ENCODE data around the gene TCEA2. TPM values are rescaled to one million over a fixed set of nuclear protein-coding genes. Genes with fewer than 3 reads are reported as not detected.

The TCEA2 gene
- total RNA-seq, 1 donor from 2014 or later = 33.1 TPM

DNA sequence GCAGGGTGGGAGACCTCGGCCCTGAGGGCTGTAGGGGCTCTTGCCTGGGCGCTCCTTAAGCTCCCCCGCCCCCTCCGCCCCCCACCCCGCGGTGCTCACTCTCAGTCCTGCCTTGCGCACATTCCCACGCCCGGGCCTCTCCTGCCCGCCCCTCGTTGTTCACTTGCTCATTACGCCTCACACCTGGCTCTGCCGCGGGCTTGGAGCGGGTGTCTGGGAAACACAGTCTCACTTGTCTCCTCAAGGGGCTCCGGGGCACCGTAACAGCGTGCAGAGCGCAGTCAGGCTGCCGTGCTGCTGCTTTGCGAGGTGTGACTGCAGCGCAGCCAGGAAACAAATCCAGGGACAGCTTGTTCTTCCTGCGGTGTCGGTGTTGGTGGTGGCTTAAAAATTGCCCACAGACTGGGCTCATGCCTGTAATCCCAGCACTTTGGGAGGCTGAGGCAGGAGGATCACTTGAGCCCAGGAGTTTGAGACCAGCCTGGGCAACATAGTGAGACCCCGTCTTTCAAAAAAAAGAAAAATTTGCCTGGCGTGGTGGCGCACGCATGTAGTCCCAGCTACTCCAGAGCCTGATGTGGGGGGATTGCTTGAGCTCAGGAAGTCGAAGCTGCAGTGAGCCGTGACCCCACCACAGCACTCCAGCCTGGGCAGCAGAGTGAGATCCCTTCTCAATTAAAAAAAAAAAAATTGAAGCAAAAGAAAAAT, 39.8 kb downstream of the TCEA2 start:
- H3K4me1 ChIP-seq = peaks cover 10% of the 10 kb centered on the region

DNA sequence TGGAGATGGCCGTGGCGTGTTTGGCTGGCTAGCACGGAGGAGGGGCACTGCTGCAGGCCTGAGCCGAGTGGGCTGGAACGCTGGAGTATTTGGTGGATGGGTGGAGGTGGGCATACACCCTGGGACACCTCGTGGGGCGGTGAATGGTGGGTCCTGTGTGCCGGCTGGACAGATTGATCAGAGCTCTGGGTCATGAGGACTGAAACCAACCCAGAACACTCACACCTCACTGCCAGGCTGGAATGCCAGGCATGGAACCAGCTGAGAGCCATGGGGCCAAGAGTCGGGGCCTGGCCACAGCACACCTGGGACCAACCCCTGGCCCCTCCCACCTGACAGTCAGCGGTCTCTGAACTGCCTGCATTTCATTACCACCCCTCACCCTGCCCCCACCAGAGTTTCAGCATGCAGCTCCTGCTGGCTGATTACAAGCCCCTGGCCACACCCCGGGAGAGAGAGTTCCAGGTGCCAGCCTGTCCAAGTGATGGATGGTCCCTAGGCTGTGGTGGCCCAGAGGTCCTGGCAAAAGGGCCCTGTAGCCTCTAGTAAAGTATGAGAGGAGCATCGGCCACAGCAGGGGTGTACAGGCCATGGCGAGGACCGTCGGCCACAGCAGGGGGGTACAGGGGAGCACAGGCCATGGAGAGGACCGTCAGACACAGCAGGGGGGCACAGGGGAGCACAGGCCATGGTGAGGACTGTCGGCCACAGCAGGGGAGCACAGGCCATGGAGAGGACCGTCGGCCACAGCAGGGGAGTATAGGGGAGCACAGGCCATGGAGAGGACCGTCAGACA, 41.1 kb downstream of the TCEA2 start:
- intact Hi-C loops (cut with DNase I) = no loop called here
- Histone ChIP-seq H3K27ac (no peak overlapping the region), H3K27me3 (peaks cover 9% of the 10 kb centered on the region), H3K4me1 (peaks cover 10% of the 10 kb centered on the region), H3K9me3 (no peaks in the 10 kb centered on the region), H3K36me3 (no peaks in the 10 kb centered on the region), H3K4me3 (no peak overlapping the region)
- DNase-seq (ENCODE audit: extremely low spot score in 2 of 2) = no peak
- TF ChIP-seq POLR2AphosphoS5 (IDR thresholded peaks at IDR 0.05; ENCODE audit: insufficient read depth in 1 of 2, low read depth in 1 of 2) (no peak), POLR2A (IDR thresholded peaks at IDR 0.05) (no peak)
- TF ChIP-seq, protein P1, sequence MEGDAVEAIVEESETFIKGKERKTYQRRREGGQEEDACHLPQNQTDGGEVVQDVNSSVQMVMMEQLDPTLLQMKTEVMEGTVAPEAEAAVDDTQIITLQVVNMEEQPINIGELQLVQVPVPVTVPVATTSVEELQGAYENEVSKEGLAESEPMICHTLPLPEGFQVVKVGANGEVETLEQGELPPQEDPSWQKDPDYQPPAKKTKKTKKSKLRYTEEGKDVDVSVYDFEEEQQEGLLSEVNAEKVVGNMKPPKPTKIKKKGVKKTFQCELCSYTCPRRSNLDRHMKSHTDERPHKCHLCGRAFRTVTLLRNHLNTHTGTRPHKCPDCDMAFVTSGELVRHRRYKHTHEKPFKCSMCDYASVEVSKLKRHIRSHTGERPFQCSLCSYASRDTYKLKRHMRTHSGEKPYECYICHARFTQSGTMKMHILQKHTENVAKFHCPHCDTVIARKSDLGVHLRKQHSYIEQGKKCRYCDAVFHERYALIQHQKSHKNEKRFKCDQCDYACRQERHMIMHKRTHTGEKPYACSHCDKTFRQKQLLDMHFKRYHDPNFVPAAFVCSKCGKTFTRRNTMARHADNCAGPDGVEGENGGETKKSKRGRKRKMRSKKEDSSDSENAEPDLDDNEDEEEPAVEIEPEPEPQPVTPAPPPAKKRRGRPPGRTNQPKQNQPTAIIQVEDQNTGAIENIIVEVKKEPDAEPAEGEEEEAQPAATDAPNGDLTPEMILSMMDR (IDR thresholded peaks at IDR 0.05) = no peak

More for the DNA sequence above, 39.8 kb downstream of the TCEA2 start:
- no peaks in the 10 kb centered on the region for H3K9me3 ChIP-seq
- intact Hi-C loops (cut with DNase I) = no loop called here
- H3K27me3 ChIP-seq = peaks cover 9% of the 10 kb centered on the region
- H3K27ac ChIP-seq = no peak overlapping the region
- H3K4me3 ChIP-seq = peak overlapping the region in 1 of 2 donors; percentile 27
- no peaks in the 10 kb centered on the region for H3K36me3 ChIP-seq
- TF ChIP-seq POLR2A (IDR thresholded peaks at IDR 0.05) (no peak), POLR2AphosphoS5 (IDR thresholded peaks at IDR 0.05; ENCODE audit: insufficient read depth in 1 of 2, low read depth in 1 of 2) (no peak)
- TF ChIP-seq, protein P1 (IDR thresholded peaks at IDR 0.05) = no peak
- DNase-seq (ENCODE audit: extremely low spot score in 2 of 2) = no peak

DNA sequence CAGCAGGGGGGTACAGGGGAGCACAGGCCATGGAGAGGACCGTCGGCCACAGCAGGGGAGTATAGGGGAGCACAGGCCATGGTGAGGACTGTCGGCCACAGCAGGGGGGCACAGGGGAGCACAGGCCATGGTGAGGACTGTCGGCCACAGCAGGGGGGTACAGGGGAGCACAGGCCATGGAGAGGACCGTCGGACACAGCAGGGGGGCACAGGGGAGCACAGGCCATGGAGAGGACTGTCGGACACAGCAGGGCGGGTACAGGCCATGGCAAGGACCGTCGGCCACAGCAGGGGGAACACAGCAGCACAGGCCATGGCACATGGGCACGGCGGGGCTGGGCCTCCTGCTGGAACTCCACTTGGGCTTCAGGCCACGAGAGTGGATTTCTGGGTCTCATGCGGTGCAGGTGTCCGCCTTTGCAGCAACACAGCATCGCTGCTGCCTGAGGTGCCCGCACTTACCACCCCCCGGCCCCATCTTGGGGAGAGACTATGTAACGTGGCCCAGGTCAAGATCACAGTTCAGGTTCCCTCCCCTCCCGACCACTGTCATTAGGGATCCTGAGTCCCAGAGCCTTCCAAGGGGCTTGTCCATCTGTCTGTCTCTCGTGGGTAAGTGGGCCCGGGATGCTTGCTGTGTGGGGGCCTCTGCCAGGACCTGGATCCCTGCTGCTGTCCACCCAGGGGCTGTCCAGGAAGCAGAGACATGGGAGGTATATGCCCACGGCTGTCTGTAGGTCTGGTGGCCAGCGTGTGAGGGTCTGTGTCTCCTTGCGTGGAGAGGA, 41.9 kb downstream of the TCEA2 start:
- Histone ChIP-seq H3K27ac (no peak overlapping the region), H3K27me3 (peaks cover 9% of the 10 kb centered on the region), H3K4me1 (peaks cover 10% of the 10 kb centered on the region), H3K36me3 (no peaks in the 10 kb centered on the region), H3K9me3 (no peaks in the 10 kb centered on the region), H3K4me3 (no peak overlapping the region)
- DNase-seq (ENCODE audit: extremely low spot score in 2 of 2) = no peak
- TF ChIP-seq POLR2AphosphoS5 (IDR thresholded peaks at IDR 0.05; ENCODE audit: insufficient read depth in 1 of 2, low read depth in 1 of 2) (no peak), POLR2A (IDR thresholded peaks at IDR 0.05) (no peak)
- TF ChIP-seq, protein P1 (IDR thresholded peaks at IDR 0.05) = no peak
- intact Hi-C loops (cut with DNase I) = no loop called here

DNA sequence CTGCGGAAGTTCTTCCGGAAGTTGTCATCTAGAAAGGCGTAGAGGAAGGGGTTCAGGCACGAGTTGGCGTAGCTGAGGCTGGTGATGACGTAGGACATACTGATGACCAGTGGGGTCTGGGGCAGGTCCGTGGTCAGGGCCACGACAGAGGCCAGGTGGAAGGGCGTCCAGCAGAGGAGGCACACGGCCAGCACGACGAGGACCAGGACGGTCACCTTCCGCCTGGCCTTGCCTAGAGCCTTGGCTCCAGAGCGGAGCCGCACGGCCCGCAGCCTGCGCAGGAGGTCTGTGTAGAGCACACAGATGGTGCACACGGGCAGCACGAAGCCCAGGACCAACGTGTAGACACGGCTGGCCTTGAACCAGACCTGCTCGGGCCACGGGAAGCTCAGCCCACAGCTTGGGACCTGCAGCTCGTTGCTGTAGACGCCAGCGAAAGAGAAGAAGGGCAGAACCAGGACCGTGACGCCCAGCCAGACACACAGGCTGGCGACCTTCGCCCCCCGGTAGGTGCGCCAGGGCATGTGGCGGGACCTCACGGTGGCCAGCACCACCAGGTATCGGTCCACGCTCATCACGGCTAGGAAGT, 42.9 kb downstream of the TCEA2 start:
- no peak overlapping the region for H3K4me3 ChIP-seq
- H3K27me3 ChIP-seq = peaks cover 9% of the 10 kb centered on the region
- intact Hi-C loops (cut with DNase I) = no loop called here
- no peak for DNase-seq (ENCODE audit: extremely low spot score in 2 of 2)
- no peaks in the 10 kb centered on the region for H3K36me3 ChIP-seq
- no peak overlapping the region for H3K27ac ChIP-seq
- no peaks in the 10 kb centered on the region for H3K9me3 ChIP-seq
- H3K4me1 ChIP-seq = peaks cover 10% of the 10 kb centered on the region
- TF ChIP-seq, protein P1 (IDR thresholded peaks at IDR 0.05) = no peak
- TF ChIP-seq POLR2A (IDR thresholded peaks at IDR 0.05) = no peak
- no peak for TF ChIP-seq POLR2AphosphoS5 (IDR thresholded peaks at IDR 0.05; ENCODE audit: insufficient read depth in 1 of 2, low read depth in 1 of 2)
